Activated naive CD8-positive, alpha-beta T cell treated with anti-CD3 and anti-CD28 coated beads for 36 hours (primary cell): ENCODE measurements around the gene TTC23. TPM values are rescaled to one million over a fixed set of nuclear protein-coding genes. Genes with fewer than 3 reads are reported as not detected.
A peak's percentile ranks its signal among the peaks of the same experiment; 100 is the strongest.

Experiments used
- DNase-seq: peaks from one replicate; pipeline ENCODE4 v3.0.0; 2021
- H3K27ac Mint-ChIP-seq: one replicate; pipeline ENCODE4 v1.8.0; 2022; ENCODE audit warnings: mild to moderate bottlenecking, moderate library complexity, mixed read lengths
- H3K27me3 Mint-ChIP-seq: one replicate; pipeline ENCODE4 v1.8.0; 2022; ENCODE audit warnings: mild to moderate bottlenecking, mixed read lengths
- H3K36me3 Mint-ChIP-seq: one replicate; pipeline ENCODE4 v1.8.0; 2021; ENCODE audit warnings: mild to moderate bottlenecking, mixed read lengths
- H3K4me1 Mint-ChIP-seq: one replicate; pipeline ENCODE4 v1.8.0; 2021; ENCODE audit warnings: mixed read lengths
- H3K4me3 Mint-ChIP-seq: one replicate; pipeline ENCODE4 v1.8.0; 2022; ENCODE audit warnings: mild to moderate bottlenecking, moderate library complexity, mixed read lengths
- H3K9me3 Mint-ChIP-seq: one replicate; pipeline ENCODE4 v1.8.0; 2022; ENCODE audit warnings: mixed read lengths
- total RNA-seq, 2 experiments: library from RNA; stranded (reverse); gene quantifications; one replicate each; pipeline ENCODE4 v1.2.3, GENCODE V29; 2021

TTC23 gene
- total RNA-seq, 2 experiments from 2014 or later = 3.7 to 4.2 TPM

DNA sequence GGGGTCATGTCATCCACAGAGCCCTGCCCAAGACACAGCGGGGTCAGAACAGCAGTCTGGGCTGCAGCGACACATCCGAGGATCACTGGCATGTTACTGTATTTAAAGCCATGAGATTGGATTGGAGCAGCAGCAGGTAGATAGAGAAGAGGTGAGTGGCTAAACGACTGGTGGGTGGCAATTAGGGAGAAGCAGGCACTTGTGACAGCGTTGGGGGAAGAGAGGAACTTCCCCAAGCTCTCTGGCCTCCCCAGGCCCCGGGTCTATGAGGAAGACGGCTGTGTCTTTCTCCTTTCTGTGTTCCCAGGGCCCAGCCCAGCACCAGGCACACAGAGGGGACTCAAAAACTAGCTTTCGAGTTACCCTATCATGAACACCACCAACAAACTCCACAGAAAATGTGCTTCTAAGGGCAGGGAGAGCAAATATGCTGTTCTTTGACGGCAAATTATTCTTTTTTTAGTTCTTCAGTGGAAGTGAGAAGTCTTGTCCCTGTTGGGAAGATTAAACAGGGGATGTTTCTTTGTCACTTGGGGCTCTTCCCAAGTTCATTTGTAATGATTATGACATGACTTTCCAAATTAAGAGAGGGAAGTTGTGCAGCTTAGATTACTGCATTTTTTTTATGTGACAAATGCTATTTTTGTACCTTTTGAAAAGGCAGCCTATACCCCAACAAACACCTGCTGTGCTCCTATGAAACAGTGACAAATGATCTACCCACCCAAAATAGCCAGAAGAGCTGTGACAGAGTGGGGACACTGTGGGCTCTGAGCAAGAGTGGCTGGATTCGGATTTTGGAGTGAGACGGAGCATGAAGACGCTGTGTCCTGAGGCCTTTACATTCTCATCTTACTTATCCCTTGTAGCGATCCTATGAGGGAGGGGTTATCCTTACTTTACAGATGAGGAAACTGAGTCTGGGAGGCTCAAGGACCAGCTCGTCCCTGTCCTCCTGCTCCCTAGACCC, 151.7 kb downstream of the TTC23 start:
- Mint-ChIP-seq H3K4me3 (no peak overlapping the region), H3K36me3 (no peaks in the 10 kb centered on the region), H3K9me3 (no peaks in the 10 kb centered on the region), H3K4me1 (peaks cover 3% of the 10 kb centered on the region), H3K27ac (no peak overlapping the region), H3K27me3 (peaks cover 30% of the 10 kb centered on the region)
- DNase-seq = no peak

DNA sequence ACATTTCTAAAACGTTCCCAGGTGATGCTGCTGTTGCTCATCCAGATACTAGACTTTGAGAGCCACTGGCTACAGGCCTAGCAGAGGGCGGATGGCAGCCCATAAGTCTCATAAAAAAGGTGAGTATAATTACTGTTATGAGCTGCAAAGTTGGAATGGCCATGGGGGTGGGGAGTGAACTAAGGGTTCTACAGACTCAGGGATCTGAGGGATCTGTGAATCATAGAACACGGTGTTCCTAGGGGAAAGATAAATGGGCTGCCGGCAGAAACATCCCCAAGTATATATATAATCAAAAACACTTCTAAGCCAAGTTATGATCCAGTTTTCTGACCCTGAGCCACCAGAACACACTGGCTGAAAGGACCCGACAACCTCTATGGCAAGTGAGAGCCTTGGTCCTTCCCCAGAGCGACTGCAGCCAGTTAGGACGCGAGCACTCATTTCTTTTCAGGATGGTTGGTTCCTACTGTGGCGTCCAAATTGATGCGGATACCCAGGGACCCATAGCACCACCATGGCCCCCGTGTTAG, 152.4 kb downstream of the TTC23 start:
- Mint-ChIP-seq H3K4me3 (no peak overlapping the region), H3K27me3 (peaks cover 23% of the 10 kb centered on the region), H3K4me1 (peaks cover 3% of the 10 kb centered on the region), H3K36me3 (no peaks in the 10 kb centered on the region), H3K9me3 (no peaks in the 10 kb centered on the region), H3K27ac (no peak overlapping the region)
- no peak for DNase-seq

DNA sequence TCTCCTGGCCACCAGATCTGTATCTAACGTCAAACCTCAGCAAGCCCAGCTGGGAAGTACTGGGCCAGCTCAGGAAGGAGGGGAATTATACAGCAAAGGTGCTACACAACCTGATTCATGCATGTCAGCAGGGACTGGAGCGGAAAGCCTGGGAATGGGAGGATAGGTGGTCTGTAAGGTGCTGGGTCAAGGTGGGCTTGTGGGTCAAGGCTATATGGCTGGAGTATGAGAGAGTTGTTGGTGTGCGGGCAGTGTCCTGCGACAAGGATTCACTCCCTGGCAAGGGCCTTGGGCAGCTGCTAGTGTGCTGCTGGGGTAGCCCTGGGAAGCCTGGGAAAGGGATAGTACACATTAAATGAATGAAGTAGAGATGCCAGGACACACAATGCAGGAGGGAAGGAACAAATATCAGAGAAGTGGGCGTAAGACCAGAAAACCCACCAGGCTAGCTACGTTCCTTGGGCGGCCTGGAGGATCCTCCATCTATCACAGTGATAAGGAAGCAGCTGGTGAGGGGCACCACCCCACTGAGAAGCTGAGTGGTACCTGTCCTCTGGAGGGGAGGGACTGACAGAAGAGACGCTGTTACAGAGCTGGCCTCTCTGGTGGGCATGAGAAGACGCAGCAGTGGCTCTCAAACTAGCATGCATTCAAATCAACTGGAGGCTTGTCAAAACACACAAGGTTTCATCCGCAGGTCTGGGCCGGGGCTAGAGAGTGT, 153.0 kb downstream of the TTC23 start:
- peaks cover 17% of the 10 kb centered on the region for H3K27me3 Mint-ChIP-seq
- H3K9me3 Mint-ChIP-seq = no peaks in the 10 kb centered on the region
- no peak overlapping the region for H3K4me3 Mint-ChIP-seq
- H3K27ac Mint-ChIP-seq = no peak overlapping the region
- no peak for DNase-seq
- H3K36me3 Mint-ChIP-seq = no peaks in the 10 kb centered on the region
- peaks cover 3% of the 10 kb centered on the region for H3K4me1 Mint-ChIP-seq

DNA sequence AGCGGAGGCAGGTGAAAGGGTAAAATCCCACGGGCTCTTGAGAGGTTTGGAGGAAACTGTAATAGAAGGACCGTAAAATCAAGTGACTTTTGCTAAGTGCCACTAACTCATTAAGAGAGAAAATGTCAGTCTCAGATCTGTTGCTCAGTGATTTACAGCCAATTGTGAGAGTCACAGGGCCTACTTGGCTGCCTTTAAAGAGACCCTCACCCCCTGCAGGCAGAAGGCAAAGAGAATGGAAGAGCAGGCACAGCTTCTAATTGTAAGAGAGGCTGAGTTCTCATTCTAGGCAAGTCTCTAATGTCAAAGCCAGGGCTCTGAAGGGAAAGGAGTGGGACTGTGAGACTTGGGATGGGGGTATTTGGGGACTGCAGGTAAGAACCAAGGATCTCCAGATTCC, 153.8 kb downstream of the TTC23 start:
- H3K27me3 Mint-ChIP-seq = peaks cover 15% of the 10 kb centered on the region
- no peak overlapping the region for H3K4me3 Mint-ChIP-seq
- H3K36me3 Mint-ChIP-seq = no peaks in the 10 kb centered on the region
- H3K27ac Mint-ChIP-seq = no peak overlapping the region
- H3K9me3 Mint-ChIP-seq = no peaks in the 10 kb centered on the region
- H3K4me1 Mint-ChIP-seq = peaks cover 2% of the 10 kb centered on the region
- no peak for DNase-seq

DNA sequence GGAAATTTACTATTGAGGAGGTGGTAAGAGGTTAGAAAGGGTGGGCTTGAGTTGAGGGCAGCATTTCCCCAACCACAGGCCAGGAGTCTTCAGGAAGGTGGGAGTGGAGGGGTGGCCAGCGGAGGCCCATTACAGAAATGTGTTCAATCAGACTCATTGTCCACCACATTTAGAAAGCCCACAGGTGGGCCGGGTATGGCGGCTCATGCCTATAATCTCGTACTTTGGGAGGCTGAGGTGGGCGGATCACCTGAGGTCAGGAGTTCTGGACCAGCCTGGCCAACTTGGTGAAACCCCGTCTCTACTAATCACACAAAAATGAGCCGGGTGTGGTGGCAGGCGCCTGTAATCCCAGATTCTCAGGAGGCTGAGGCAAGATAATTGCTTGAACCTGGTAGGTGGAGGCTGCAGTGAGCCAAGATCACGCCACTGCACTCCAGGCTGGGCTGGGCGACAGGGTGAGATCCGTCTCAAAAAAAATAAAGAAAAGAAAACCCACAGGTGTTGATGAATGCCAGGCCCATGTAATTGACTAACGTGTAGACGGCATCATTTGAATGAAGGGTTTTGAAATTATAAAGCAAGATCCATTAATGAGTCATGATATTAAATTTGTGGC, 156.7 kb downstream of the TTC23 start:
- Mint-ChIP-seq H3K27ac (no peak overlapping the region), H3K4me1 (peaks cover 4% of the 10 kb centered on the region), H3K9me3 (no peaks in the 10 kb centered on the region), H3K27me3 (peaks cover 3% of the 10 kb centered on the region), H3K36me3 (no peaks in the 10 kb centered on the region), H3K4me3 (no peak overlapping the region)
- DNase-seq = no peak

DNA sequence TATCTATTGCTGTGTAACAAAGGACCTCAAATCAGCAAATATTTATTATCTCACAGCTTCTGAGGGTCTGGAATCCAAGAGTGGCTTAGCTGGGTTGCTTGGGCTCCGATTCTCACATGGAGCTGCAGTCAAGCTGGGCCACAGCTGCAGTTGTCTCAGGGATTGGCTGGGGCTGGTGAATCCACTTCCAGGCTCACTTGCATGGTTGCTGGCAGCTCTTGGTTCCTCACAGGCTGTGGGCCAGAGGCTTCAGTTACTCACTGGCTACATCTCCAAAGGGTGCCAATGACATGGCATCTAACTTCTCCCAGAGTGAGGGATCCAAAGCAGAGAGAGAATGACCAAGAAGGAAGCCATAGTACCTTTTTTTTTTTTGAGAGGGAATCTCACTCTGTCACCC, 158.4 kb downstream of the TTC23 start:
- Mint-ChIP-seq H3K36me3 (no peaks in the 10 kb centered on the region), H3K27ac (no peak overlapping the region), H3K4me3 (no peak overlapping the region), H3K9me3 (no peaks in the 10 kb centered on the region), H3K4me1 (peaks cover 4% of the 10 kb centered on the region), H3K27me3 (peaks cover 3% of the 10 kb centered on the region)
- no peak for DNase-seq

DNA sequence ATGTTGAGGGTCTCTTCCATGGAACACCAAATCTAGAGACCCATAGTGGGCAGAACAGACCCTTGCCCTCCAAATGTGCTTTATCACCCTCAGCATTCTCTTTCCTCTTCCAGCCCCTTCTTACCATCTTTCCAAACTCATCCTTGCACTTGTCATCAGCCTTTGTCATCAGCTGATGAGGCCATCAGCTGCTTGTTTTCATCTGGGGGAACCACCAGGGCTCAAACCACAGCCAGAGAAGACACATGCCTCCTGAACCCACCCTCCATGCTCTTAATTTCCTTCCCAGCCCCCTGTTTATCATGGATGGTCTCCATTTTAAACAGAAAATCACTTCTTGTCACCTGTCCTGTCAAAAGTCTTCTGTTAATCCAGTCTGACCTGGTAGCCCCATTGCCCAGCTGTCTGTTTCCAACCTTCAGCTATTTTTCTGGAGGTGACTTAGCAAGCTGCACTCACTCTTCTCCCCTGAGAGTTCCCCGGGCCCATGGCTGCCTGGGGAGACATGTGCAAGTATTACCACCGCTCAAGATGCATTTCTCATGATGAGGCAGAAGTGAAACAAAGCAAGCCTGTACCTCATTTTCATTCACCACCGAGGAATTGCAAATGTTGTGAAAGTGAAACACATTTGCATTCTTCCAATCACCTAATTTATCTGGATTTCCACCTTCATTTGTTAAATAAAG, 159.2 kb downstream of the TTC23 start:
- H3K27me3 Mint-ChIP-seq = peaks cover 9% of the 10 kb centered on the region
- H3K9me3 Mint-ChIP-seq = no peaks in the 10 kb centered on the region
- no peak overlapping the region for H3K4me3 Mint-ChIP-seq
- H3K27ac Mint-ChIP-seq = peak overlapping the region; percentile 12
- DNase-seq = no peak
- no peaks in the 10 kb centered on the region for H3K36me3 Mint-ChIP-seq
- H3K4me1 Mint-ChIP-seq = peaks cover 4% of the 10 kb centered on the region

DNA sequence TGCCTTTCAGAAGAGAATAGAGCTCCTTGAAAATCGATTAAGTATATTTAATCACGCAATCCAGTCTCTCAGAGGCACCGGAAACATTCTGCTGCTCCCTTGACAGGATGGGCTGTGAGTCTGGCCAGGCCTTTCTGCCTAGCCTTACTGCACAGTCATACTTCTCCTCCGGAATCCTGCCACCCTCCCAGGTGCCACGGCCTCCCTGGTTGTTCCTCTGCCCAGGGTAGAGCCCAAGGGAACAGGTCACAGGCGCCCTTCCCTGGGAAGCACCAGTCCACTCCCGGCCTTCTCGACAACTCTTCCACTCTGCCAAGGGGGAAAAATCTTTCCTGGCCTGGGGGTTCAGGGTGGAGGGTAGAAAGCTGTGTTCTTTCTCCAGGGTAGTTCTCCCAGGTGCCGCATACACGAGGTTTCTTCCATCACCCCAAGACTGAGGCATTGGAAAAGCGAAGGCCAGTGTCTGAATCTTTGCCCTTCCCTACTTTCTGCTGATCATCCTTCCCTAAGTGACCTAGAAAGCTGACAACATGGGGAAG, 161.9 kb downstream of the TTC23 start:
- peaks cover 3% of the 10 kb centered on the region for H3K9me3 Mint-ChIP-seq
- H3K36me3 Mint-ChIP-seq = no peaks in the 10 kb centered on the region
- H3K27me3 Mint-ChIP-seq = peaks cover 12% of the 10 kb centered on the region
- DNase-seq = no peak
- no peak overlapping the region for H3K27ac Mint-ChIP-seq
- H3K4me3 Mint-ChIP-seq = no peak overlapping the region
- H3K4me1 Mint-ChIP-seq = peaks cover 4% of the 10 kb centered on the region

DNA sequence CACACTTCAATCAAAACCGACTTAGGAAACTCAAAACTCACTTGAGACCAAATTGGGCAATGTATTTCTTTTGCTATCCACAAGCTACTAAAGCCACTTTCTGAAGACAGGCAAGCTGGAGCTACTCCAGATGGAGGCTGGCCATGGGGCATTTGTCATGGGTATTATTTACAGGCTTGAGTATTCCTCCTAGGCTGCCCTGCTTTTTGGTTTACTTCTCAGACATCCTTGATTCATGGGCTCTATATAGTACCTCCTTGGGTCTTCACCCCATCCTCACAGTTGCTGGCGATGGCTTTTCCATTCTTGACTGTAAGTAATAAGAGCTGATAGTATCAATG, 163.1 kb downstream of the TTC23 start:
- Mint-ChIP-seq H3K27me3 (peaks cover 20% of the 10 kb centered on the region), H3K36me3 (no peaks in the 10 kb centered on the region), H3K4me1 (peaks cover 4% of the 10 kb centered on the region), H3K4me3 (no peak overlapping the region), H3K9me3 (peaks cover 3% of the 10 kb centered on the region), H3K27ac (no peak overlapping the region)
- DNase-seq = no peak

Other genes with a start within 250 kb of the TTC23 start
- not detected for gene PGPEP1L, start 241.8 kb downstream of the TTC23 start, total RNA-seq
- gene SYNM, start 144.5 kb downstream of the TTC23 start, total RNA-seq = under 1 TPM; 0.12 to 0.14 TPM
- 10 to 100 TPM in 1 of 2 experiments, 1 to 10 TPM in 1; 9.9 to 12.4 TPM for gene LRRC28, start 1.9 kb upstream of the TTC23 start, total RNA-seq